Measurements from ENCODE around the gene PTPDC1. TPM values are rescaled to one million over a fixed set of nuclear protein-coding genes. Genes with fewer than 3 reads are reported as not detected.

PTPDC1 gene
- total and polyA plus RNA-seq, 8 donors = 2.4 to 5.6 (median 4.2) TPM

DNA sequence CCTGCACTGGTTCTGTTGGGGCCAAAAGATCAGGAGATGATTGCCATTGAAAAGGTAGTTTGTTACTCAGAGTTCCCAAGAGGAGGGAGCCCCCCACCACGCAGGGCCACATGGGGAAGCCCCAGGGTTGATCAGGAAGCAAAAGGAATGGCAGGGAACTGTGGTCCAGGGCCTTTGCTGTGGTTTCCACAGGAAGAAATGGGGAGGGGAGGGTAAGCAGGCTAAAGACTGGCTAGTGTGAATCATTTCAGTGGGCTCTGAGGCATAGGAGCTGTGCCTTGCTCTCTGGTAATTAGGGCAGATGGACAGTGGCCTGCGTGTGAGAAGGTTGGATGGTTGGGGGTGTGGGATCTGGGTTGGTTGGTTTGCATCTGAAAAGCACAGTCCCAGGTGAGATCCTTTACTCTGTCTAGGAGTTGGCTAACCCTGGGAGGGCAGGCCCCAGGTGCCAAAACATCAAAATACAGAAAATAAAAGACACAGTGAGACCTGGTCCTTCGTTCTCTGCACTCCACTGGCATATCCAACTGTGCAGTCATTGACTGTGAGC lies 66.1 kb downstream of the PTPDC1 start:
- TF ChIP-seq, protein P1, sequence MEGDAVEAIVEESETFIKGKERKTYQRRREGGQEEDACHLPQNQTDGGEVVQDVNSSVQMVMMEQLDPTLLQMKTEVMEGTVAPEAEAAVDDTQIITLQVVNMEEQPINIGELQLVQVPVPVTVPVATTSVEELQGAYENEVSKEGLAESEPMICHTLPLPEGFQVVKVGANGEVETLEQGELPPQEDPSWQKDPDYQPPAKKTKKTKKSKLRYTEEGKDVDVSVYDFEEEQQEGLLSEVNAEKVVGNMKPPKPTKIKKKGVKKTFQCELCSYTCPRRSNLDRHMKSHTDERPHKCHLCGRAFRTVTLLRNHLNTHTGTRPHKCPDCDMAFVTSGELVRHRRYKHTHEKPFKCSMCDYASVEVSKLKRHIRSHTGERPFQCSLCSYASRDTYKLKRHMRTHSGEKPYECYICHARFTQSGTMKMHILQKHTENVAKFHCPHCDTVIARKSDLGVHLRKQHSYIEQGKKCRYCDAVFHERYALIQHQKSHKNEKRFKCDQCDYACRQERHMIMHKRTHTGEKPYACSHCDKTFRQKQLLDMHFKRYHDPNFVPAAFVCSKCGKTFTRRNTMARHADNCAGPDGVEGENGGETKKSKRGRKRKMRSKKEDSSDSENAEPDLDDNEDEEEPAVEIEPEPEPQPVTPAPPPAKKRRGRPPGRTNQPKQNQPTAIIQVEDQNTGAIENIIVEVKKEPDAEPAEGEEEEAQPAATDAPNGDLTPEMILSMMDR (IDR thresholded peaks at IDR 0.05) = no peak
- Histone ChIP-seq H3K27me3 (no peaks in the 10 kb centered on the region), H3K9me3 (no peaks in the 10 kb centered on the region), H3K36me3 (no peaks in the 10 kb centered on the region), H3K4me3 (no peak overlapping the region), H3K4me1 (no peaks in the 10 kb centered on the region), H3K27ac (no peak overlapping the region)
- intact Hi-C loops (cut with DNase I) = no loop called here
- ATAC-seq (no peak), DNase-seq (no peak), FAIRE-seq (no peak)
- 77 to 83% methylated on average over 3 of the region's 3 CpGs for WGBS, 2 donors

DNA sequence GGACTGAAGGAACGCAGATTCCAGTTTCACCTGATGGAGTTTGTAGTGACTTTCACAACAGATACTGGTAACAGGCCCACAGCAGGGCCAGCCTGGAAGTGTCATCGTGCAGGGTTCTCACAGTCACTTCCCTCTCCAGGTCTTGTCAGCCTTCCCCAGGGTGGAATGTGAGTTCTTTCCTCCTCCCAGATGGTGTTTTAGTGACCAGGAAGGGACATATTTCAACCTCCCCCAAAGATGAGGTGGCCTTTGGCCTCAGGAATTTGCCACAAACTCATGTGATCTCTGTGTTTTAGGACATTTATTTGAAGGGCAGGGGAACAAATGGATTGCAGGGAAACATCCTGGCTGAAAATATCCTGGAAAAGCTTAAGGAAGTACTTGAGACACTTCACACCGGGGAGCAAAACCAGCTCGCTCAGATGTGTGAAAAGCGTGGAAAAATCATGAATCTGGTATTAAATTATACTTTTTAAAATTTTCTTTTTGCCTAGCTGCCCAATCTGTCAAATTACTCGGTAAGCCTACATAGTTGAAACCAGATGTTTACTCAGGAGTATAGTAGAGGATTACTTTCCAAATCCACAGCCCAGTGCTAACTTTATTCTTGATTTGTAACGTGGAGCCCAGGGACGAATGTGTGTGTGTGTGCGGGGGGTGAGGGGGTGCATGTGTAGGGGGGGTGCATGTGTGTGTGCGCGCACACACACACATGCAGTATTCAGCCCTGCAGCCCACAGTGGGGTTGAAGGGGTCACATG lies 66.8 kb downstream of the PTPDC1 start:
- Histone ChIP-seq H3K27ac (no peak overlapping the region), H3K9me3 (no peaks in the 10 kb centered on the region), H3K4me1 (no peaks in the 10 kb centered on the region), H3K4me3 (no peak overlapping the region), H3K36me3 (no peaks in the 10 kb centered on the region), H3K27me3 (no peaks in the 10 kb centered on the region)
- WGBS, 2 donors = 79 to 85% methylated on average over 11 of the region's 11 CpGs
- intact Hi-C loops (cut with DNase I) = no loop called here
- FAIRE-seq (no peak), DNase-seq (no peak), ATAC-seq (no peak)
- TF ChIP-seq, protein P1 (IDR thresholded peaks at IDR 0.05) = no peak

DNA sequence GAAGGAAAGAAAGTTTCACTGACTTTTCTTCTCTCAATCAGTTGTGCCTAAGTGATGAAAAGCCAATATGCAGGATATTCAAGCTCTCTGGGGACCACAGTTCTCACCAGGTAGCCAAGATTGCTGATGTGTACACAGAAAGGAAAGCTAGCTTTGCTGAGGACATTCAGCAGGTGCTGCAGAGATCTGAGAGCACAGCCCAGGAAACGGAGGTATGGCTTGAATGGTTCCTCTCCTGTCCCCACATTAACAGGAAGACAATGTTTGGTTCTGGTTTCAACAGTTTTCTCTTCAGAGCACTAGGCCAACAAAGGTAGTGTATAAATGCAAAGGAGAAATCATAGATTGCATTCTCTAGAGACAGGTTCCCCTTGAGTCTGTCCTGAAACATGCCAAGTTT lies 69.6 kb downstream of the PTPDC1 start:
- TF ChIP-seq, protein P1 (IDR thresholded peaks at IDR 0.05) = no peak
- Histone ChIP-seq H3K4me1 (no peaks in the 10 kb centered on the region), H3K27ac (no peak overlapping the region), H3K27me3 (no peaks in the 10 kb centered on the region), H3K9me3 (no peaks in the 10 kb centered on the region), H3K4me3 (no peak overlapping the region), H3K36me3 (no peaks in the 10 kb centered on the region)
- DNase-seq = no peak
- WGBS, 2 donors = 58 to 61% methylated on average over 1 of the region's 1 CpG
- intact Hi-C loops (cut with DNase I) = no loop called here
- no peak for FAIRE-seq
- no peak for ATAC-seq

DNA sequence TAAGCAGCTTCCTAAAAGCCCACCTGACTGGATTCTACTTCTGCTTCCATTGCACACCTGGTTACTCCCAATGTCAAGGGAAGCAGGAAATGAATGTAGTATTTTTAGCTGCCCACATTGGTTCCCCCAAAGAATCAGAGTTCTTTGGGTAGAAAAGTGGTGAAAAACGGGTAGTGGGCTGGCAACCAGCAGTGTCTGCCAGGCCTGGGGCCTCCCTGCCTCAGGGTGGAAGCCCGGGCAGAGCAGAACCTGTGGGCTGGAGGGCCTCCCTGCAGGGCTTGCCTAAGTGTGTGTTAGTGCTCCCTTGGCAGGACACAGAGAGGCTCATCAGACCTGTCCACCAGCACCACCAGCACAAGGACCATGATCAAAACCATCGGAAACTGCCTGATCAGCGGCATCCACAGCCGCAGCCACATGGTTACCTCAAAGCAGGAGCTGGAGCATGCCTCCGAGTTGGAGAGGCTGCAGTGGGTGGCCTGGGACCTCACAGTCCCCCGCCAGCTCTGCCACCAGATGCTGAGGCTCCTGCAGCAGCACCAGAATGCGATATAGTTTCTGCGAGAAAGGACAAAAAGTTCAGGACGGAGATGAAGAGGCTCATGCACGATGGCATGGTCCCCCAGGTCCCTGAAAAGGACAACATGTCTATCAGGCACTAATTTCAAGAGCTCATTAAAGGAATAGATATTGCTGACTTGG lies 72.2 kb downstream of the PTPDC1 start:
- Histone ChIP-seq H3K9me3 (no peaks in the 10 kb centered on the region), H3K4me3 (no peak overlapping the region), H3K27ac (peak overlapping the region in 3 of 4 donors; percentile 34 to 51 (median 46)), H3K36me3 (no peaks in the 10 kb centered on the region), H3K27me3 (no peaks in the 10 kb centered on the region), H3K4me1 (no peaks in the 10 kb centered on the region)
- ATAC-seq (no peak), DNase-seq (no peak), FAIRE-seq (no peak)
- 88 to 89% methylated on average over 11 of the region's 11 CpGs for WGBS, 2 donors
- intact Hi-C loops (cut with DNase I) = no loop called here
- TF ChIP-seq, protein P1 (IDR thresholded peaks at IDR 0.05) = no peak

All from pancreas (tissue), 10 donors.